Activated CD4-positive, alpha-beta T cell treated with anti-CD3 and anti-CD28 coated beads, Interleukin-2, Interleukin-6, amounts not matched to agents 100 ng/mL and 50 ng/mL, durations not matched to agents 16 hours and 8 hours (primary cell): ENCODE measurements around the gene CTSS.
A peak's percentile ranks its signal among the peaks of the same experiment; 100 is the strongest.
"Not testable (repeated sequence)": the region's sequence is repeated elsewhere in the genome, so short reads cannot be mapped to it uniquely, and the experiment has no call there.

Experiments
- DNase-seq: peaks from one replicate; pipeline ENCODE4 v3.0.0-alpha.2; 2020

Gene CTSS

GRCh38 chr1:150772326-150772725 is 6.7 kb upstream of the CTSS start:
- no peak for DNase-seq

DNA sequence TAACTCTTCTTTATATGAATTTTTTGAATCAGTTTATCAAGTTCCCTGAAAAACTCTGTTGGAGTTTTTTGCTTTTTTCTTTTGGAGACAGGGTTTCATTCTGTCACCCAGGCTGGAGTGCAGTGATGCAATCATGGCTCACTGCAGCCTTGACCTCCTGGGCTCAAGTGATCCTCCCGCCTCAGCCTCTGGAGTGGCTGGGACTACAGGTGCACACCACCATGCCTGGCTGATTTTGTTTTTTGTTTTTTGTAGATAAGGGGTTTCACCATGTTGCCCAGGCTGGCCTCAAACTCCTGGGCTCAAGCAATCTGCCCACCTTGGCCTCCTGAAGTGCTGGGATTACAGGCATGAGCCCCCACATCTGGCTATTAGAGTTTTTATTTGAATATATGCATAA is 2.1 kb upstream of the CTSS start:
- not testable (repeated sequence) for DNase-seq

DNA sequence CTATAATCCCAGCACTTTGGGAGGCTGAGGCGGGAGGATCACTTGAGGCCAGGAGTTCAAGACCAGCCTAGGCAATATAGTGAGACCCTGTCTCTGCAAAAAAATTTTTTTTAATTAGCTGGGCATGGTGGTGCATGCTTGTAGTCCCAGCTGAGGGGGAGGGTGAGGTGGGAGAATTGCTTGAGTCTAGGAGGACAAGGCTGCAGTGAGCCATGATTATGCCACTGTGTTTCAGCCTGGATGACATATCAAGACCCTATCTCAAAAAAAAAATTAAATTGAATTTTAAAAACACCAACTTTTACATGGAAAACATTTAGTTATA is 361 bp upstream of the CTSS start:
- DNase-seq, result not testable (repeated sequence)

GRCh38 chr1:150764617-150765101 is 919 bp downstream of the CTSS start:
- DNase-seq, result peak; percentile 44

GRCh38 chr1:150763018-150763417 is 2.6 kb downstream of the CTSS start:
- DNase-seq, result no peak

DNA sequence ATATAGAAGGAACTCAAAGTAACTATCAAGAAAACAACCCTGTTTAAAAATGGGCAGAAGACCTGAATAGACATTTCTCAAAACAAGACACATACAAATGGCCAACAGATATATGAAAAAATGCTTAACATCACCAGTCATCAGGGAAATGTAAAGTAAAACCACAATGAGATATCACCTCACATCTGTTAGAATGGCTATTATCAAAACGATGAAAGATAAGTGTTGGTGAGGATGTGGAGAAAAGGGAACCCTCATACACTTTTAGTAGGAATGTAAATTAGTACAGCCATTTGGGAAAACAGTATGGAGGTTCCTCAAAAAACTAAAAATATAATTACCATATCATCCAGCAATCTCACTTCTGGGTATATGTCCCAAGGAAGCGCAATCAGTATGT is 3.0 kb downstream of the CTSS start:
- DNase-seq, result no peak

GRCh38 chr1:150761801-150762200 is 3.8 kb downstream of the CTSS start:
- no peak for DNase-seq

DNA sequence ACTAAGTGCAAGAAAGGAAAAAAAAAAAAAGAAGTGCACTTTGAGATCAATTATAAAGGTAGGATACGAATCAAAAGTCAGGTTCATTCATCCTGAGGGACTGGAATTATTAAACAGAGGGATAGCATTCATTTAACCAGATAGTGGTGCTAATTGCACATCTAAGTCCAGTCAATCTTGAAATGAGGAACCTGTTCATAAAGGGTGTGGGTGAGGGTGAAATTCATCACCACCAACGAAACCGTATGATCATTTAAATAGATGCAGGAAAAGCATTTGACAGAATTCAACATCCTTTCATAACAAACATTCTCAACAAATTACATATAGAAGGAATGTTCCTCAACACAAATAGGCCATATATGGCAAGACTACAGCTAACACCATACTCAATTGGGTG is 5.6 kb downstream of the CTSS start:
- DNase-seq, result no peak

DNA sequence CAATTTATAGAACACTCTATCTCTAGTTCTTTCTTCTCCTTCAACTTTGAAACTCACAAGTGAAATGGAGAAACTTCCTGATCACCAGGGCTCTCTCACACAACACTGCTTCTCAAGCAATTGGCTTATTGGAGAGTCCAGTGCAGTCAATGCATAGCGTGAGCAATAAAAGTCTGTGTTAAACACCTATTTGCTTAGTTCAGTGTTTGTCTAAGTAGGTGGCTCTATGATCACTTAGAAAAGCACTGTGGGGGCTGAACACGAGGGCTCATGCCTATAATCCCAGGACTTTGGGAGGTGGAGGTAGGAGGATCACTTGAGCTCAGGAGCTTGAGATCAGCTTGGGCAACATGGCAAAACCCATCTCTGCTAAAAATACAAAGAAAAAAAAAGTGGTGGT is 12.2 kb downstream of the CTSS start:
- DNase-seq, result no peak

- no peak for DNase-seq
Measured at GRCh38 chr1:150751443-150751842, 14.1 kb downstream of the CTSS start.

GRCh38 chr1:150749720-150750311 is 15.8 kb downstream of the CTSS start:
- no peak for DNase-seq

DNA sequence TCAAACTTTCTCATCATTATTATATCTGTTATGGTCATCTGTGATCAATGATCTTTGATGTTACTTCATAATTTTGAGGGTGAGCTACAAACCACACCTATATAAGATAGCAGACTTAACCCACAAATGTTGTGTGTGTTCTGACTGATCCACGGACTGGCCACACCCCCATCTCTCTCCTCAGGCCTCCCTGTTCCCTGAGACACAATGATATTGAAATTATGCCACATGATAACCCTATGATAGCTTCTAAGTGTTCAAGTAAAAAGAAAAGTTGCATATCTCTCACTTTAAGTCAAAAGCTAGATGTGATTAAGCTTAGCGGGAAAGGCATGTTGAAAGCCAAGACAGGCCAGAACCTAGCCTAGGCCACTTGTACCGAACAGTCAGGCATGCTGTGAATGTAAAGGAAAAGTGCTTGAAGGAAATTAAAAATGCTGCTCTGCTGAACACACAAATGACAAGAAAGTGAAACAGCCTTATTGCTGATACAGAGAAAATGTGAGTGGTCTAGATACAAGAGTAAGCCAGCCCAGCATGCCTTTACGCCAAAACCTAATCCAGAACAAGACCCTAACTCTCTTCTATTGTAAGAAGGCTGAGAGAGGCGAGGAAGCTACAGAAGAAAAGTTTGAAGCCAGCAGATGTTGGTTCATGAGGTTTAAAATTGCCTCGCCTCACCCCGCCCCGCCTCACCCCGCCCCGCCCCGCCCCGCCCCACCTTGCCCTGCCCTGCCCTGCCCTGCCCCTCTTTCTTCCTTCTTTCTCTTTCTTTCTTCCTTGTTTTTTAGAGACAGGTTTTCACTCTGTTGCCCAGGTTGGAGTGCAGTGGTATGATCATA is 16.5 kb downstream of the CTSS start:
- no peak for DNase-seq

GRCh38 chr1:150730130-150730721 is 35.4 kb downstream of the CTSS start:
- no peak for DNase-seq

GRCh38 chr1:150724336-150724735 is 41.2 kb downstream of the CTSS start:
- DNase-seq, result no peak

- DNase-seq, result no peak
Measured at GRCh38 chr1:150720703-150721102, 44.9 kb downstream of the CTSS start, which contains the start of gene HORMAD1. HORMAD1 (minus strand) TSS chr1:150720895; CDS start chr1:150719505, 1,390 bp downstream.

DNA sequence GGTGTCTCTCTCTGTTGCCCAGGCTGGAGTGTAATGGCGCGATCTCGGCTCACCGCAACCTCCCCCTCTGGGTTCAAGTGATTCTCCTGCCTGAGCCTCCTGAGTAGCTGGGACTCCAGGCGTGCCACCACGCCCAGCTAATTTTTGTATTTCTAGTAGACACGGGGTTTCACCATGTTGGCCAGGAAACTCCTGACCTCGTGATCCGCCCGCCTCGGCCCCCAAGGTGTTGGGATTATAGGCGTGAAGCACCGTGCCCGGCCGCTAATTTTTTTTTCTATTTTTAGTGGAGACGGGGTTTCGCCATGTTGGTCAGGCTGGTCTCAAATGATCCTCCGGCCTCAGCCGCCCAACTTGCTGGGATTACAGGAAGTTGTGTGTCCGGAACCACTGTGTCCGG is 45.5 kb downstream of the CTSS start:
- no peak for DNase-seq

DNA sequence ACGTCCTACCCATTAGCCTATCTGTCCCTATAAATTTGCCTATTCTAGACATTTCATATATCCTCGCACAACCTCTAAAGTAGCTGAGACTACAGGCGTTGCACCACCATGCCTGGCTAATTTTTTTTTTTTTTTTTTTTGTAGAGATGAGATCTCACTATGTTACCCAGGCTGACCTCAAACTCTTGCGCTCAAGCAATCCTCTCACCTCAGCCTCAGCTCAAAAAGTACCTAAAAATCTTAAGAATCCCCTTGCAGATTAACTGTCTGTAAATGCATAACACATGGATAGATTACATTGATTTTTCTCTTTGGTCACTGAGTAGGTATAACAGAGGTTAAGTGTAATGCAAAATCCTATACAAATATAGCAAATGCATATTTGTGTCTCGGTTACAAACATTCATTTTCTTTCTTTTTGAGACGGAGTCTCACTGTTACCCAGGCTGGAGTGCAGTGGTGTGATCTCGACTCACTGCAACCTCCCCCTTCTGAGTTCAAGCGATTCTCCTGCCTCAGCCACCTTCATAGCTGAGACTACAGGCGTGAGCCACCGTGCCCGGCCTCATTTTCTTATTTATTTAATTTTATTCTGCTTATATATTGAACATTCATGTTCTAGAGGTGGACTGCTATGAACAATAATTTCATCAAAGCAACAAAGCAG is 47.2 kb downstream of the CTSS start:
- no peak for DNase-seq

DNA sequence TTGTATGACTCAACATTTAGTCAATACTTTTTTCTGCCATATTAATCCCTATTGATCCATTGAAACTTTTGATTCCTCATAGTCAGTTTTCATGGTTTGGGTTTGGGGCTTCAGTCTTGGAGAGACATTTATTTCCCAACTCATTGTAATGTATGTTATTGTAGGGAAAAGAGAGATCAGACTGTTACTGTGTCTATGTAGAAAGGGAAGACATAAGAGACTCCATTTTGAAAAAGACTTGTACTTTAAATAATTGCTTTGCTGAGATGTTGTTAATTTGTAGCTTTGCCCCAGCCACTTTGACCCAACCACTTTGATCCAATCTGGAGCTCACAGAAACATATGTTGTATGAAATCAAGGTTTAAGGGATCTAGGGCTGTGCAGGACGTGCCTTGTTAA is 56.5 kb downstream of the CTSS start:
- DNase-seq, result not testable (repeated sequence)

- DNase-seq, result peak; percentile 60
Measured at GRCh38 chr1:150708595-150708994, 57.0 kb downstream of the CTSS start.

GRCh38 chr1:150706091-150706490 is 59.5 kb downstream of the CTSS start:
- no peak for DNase-seq

DNA sequence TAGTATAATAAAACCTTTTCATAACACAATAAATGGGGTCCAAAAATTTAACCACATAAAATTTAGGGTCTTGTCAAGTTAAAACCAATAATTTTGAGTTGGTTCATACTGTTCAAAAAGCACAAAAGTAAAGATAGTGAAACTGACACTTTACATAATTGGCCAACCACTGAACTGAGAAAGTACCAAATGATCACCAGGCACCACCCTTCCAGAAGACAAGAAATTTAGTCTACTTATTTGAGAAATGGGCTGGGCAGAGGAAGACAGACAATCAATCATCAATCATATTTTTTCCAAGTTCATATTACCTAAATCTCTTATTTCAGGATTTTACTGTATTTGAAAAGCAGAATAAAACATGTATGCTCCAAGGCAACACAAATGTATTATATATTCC is 62.2 kb downstream of the CTSS start:
- no peak for DNase-seq

DNA sequence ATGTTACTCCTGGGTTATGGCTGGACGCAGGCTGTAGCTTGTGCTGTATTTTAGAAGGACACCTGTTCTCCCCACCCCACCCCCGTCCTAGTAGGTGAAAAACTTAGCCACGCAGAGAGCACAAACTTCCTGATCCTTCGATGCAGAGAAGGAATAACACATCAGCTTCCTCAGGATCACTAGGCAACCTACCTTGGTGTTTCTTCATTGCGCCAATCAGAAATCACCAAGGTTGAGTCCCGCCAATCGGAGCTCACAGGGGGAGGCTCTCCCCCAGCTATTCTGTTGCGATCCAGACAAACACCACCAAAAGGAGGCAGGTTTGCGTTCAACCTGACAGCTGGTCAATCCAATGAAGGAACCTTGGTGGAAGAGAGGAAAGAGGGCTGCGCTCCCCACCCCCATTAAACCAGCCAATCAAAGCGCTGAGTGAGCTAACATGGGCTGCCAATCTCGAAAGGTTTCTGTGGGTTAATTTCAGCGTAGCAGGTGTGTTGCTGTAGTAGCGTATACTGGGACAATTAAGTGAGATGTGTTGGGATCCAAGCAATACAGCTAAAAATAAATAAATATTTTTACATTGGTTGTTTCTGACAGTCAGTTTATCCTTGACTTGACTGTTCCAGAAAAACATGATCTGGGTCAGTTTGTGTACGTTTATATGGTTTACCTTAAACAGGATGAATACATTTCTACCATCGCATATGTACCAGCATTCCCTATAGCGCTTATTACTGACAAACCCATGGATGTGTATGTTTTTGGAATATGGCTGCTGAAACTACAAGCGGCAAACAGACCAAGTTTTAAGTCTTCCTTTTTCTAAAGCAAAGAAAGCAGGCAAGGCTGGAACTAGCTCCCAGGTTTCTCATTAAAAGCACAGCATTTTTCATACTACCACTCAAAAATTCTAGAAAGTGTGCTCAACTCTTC is 68.3 kb downstream of the CTSS start, which contains the start of gene GOLPH3L:
TSS of gene GOLPH3L (minus strand) at position 160 of the 933 bp plus-strand sequence. CDS start 2,316 bp downstream, outside the sequence.
- DNase-seq, result peak; percentile 97
